ENCODE measurements around the gene AKR1A1. TPM values are rescaled to one million over a fixed set of nuclear protein-coding genes. Genes with fewer than 3 reads are reported as not detected.

The AKR1A1 gene
- total and polyA plus RNA-seq, 2 experiments from 2014 or later, result 186 to 275 TPM

GRCh38 chr1:45510036-45510971, 40.3 kb upstream of the AKR1A1 start (continued):
- no peak for TF ChIP-seq ZNF462 (CRISPR knock-in tag; IDR thresholded peaks at IDR 0.05)
- no peak for TF ChIP-seq ETS1 (IDR thresholded peaks at IDR 0.05)
- TF ChIP-seq ZNF114 (CRISPR knock-in tag; IDR thresholded peaks at IDR 0.05), result no peak
- no peak for TF ChIP-seq NANOG (IDR thresholded peaks at IDR 0.05; ENCODE audit: borderline replicate concordance)
- no peak for TF ChIP-seq REST (IDR thresholded peaks at IDR 0.05; ENCODE audit: unreplicated experiment)
- no peak; the same call in none of the 2 replicates for TF ChIP-seq POLR2AphosphoS5 (IDR thresholded peaks at IDR 0.05; ENCODE audit: low read depth)
- no peak for TF ChIP-seq EZH2 (IDR thresholded peaks at IDR 0.05; ENCODE audit: low read depth, unreplicated experiment)
- no peak for TF ChIP-seq STAT1 (IDR thresholded peaks at IDR 0.05; ENCODE audit: unreplicated experiment)
